Omental fat pad (tissue), 4 donors: ENCODE results near the gene GTPBP3. TPM values are rescaled to one million over a fixed set of nuclear protein-coding genes. Genes with fewer than 3 reads are reported as not detected.

Experiments used
- ATAC-seq: fragments of 150-250 bp; one replicate; pipeline ENCODE4 v1.9.1; 2016; ENCODE audit warnings: mild to moderate bottlenecking, moderate library complexity; ENCODE audit not compliant: low FRiP score
- DNase-seq: peaks from one replicate; pipeline ENCODE4 v3.0.0-alpha.2; 2019; ENCODE audit warnings: low spot score
- CTCF ChIP-seq, 3 donors: fragments of 450-650 bp; IDR thresholded peaks; one replicate each; pipeline ENCODE4 v1.5.1; 2016 to 2017; ENCODE audit warnings: antibody characterized with exemption in 3 of 3, mild to moderate bottlenecking in 3 of 3, moderate library complexity in 2 of 3
- total RNA-seq, 4 donors: library from RNA; depleted of rRNA; stranded (reverse); fragments of >200 nt; gene quantifications; one replicate each; pipeline ENCODE4 v1.1.0, GENCODE V29; 2016

The GTPBP3 gene
- total RNA-seq, 4 donors from 2014 or later, result 7.2 to 36.4 (median 12.0) TPM

- TF ChIP-seq CTCF (IDR thresholded peaks at IDR 0.05), result no peak
- ATAC-seq (peak; percentile 73), DNase-seq (peak; percentile 74)
Observed at GRCh38 chr19:17334414-17335409, 2.6 kb upstream of the GTPBP3 start, which contains the start of gene ANO8. ANO8 (minus strand) TSS chr19:17334855; CDS start chr19:17334670, 185 bp downstream.

GRCh38 chr19:17335575-17335974 lies 1.8 kb upstream of the GTPBP3 start:
- no peak for TF ChIP-seq CTCF (IDR thresholded peaks at IDR 0.05)
- no peak for ATAC-seq
- DNase-seq, result no peak

GRCh38 chr19:17337675-17338432 lies 501 bp downstream of the GTPBP3 start:
- ATAC-seq (no peak), DNase-seq (no peak)
- no peak for TF ChIP-seq CTCF (IDR thresholded peaks at IDR 0.05)

GRCh38 chr19:17338433-17339078 lies 1.2 kb downstream of the GTPBP3 start:
- no peak for ATAC-seq
- no peak for TF ChIP-seq CTCF (IDR thresholded peaks at IDR 0.05)
- DNase-seq, result no peak

GRCh38 chr19:17339088-17339741 lies 1.9 kb downstream of the GTPBP3 start:
- DNase-seq (no peak), ATAC-seq (no peak)
- TF ChIP-seq CTCF (IDR thresholded peaks at IDR 0.05), result no peak

DNA sequence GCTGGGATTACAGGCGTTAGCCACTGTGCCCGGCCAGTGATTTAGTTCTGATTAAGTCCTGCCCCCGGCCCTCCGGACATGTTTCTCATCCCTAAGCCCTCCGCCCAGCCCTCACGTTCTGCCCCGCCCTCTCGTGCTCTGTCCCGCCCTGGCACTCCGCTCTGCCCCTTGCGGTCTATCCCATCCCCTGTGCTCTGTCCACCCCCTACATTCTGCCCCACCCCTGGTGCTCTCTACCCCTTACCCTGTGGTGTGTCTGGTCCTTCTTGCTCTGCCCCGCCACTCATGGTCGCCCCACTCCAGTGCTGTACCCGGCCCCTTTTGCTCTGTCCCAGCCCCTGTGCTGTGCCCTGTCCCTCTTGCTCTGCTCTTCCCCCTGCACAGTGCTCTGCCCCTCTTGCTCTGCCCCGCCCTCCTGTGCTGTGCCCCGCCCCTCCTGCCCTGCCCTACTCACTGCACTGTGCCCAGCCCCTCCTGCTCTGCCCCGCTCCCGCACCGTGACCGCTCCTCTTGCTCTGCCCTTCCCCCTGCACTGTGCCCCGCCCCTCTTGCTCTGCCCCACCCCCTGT lies 3.0 kb downstream of the GTPBP3 start:
- ATAC-seq (no peak), DNase-seq (no peak)
- TF ChIP-seq CTCF (IDR thresholded peaks at IDR 0.05), result no peak
